HepG2 (cell line): ENCODE results near the gene HOXA5. TPM values are rescaled to one million over a fixed set of nuclear protein-coding genes. Genes with fewer than 3 reads are reported as not detected.

Source experiments
- ATAC-seq: fragments of 200-7000 bp; cut with Tn5 transposase; 3 replicates; pipeline ENCODE4 v1.9.1; 2020; ENCODE audit warnings: mild to moderate bottlenecking, moderate library complexity
- BruUV-seq: library from RNA; stranded (reverse); fragments of 400-500 nt; replicated peaks from 2 replicates; lab custom pipeline; 2021; lab: Mats Ljungman, UMichigan
- CTCF ChIA-PET: fragments of 300-600 bp; formaldehyde crosslinking; extraction: SDS; loops from one replicate; lab custom pipeline; 2021; ENCODE audit warnings: low total read pairs, inconsistent platforms, low intra/inter-chr PET ratio; lab: Yijun Ruan, JAX
- POLR2A ChIA-PET: fragments of 350-600 bp; sonication (Branson Sonifier 250); formaldehyde crosslinking; loops from one replicate; lab custom pipeline; 2020; ENCODE audit warnings: antibody characterized with exemption, inconsistent platforms; lab: Yijun Ruan, JAX
- DNase-seq: peaks from one replicate; pipeline ENCODE4 v3.0.0-alpha.2; 2015; ENCODE audit warnings: low spot score
- FAIRE-seq: peaks from 3 replicates; lab custom pipeline; 2011; peaks lifted over from hg19 to GRCh38; lab: Jason Lieb, UNC
- H2AFZ ChIP-seq: one replicate; pipeline ENCODE4 v1.6.1; 2011; ENCODE audit warnings: low read length, inconsistent platforms
- H3K27ac ChIP-seq: fragments of 300-600 bp; 3 replicates; pipeline ENCODE4 v1.8.0; 2011; ENCODE audit warnings: mixed run types, mild to moderate bottlenecking, mixed read lengths, low read length, inconsistent platforms; ENCODE audit not compliant: insufficient read depth; ENCODE audit errors: extremely low read length
- H3K27me3 ChIP-seq, 2 experiments: fragments of 200-600 bp in 1 of 2; 2 replicates in 1 of 2; 3 replicates in 1 of 2; pipeline versions ENCODE4 v1.6.0 to v1.8.0; 2011; ENCODE audit warnings: low read length in 2 of 2, mild to moderate bottlenecking in 2 of 2, moderate library complexity in 2 of 2, inconsistent platforms in 1 of 2; ENCODE audit not compliant: insufficient read depth in 2 of 2, control insufficient read depth in 1 of 2
- H3K36me3 ChIP-seq, 2 experiments: fragments of 200-600 bp in 1 of 2; replicated peaks in 1 of 2; 2 replicates in 1 of 2; 3 replicates in 1 of 2; pipeline versions ENCODE4 v1.5.1 to v1.8.0; 2011; ENCODE audit warnings: low read length in 2 of 2, inconsistent platforms in 1 of 2; ENCODE audit not compliant: insufficient read depth in 2 of 2, control insufficient read depth in 1 of 2
- H3K4me1 ChIP-seq: 2 replicates; pipeline ENCODE4 v1.5.1; 2012; ENCODE audit warnings: low read length, inconsistent platforms; ENCODE audit not compliant: insufficient read depth
- H3K4me2 ChIP-seq: 2 replicates; pipeline ENCODE4 v1.6.0; 2011; ENCODE audit warnings: low read depth, low read length, inconsistent platforms
- H3K4me3 ChIP-seq, 3 experiments: fragments of 200-600 bp in 1 of 3; sonication (generic), shearing (Covaris generic) in 1 of 3; replicated peaks in 1 of 3; 2 replicates each; pipeline ENCODE4 v1.5.1; 2011 to 2016; ENCODE audit warnings: low read length in 3 of 3, inconsistent platforms in 2 of 3, low read depth in 2 of 3, mild to moderate bottlenecking in 2 of 3, control low read depth in 1 of 3, mixed read lengths in 1 of 3; ENCODE audit not compliant: insufficient read depth in 1 of 3
- H3K79me2 ChIP-seq: one replicate; pipeline ENCODE4 v1.6.1; 2011; ENCODE audit warnings: low read length, inconsistent platforms; ENCODE audit not compliant: insufficient read depth
- H3K9ac ChIP-seq: 2 replicates; pipeline ENCODE4 v1.6.0; 2011; ENCODE audit warnings: mild to moderate bottlenecking, low read depth, low read length, inconsistent platforms; ENCODE audit not compliant: insufficient read depth
- H3K9me3 ChIP-seq: 2 replicates; pipeline ENCODE4 v1.5.1; 2012; ENCODE audit warnings: mild to moderate bottlenecking, low read length
- H4K20me1 ChIP-seq: 2 replicates; pipeline ENCODE4 v1.6.0; 2011; ENCODE audit warnings: inconsistent platforms, mild to moderate bottlenecking, low read length, moderate library complexity; ENCODE audit not compliant: insufficient read depth
- CREM ChIP-seq, 2 experiments: sonication (generic) in 1 of 2; formaldehyde crosslinking in 1 of 2; IDR thresholded peaks; 2 replicates each; pipeline versions ENCODE4 v1.4.0 to v1.6.1; 2016 to 2020; ENCODE audit warnings: antibody characterized with exemption in 1 of 2, mild to moderate bottlenecking in 1 of 2, missing genetic modification reagents in 1 of 2
- MEIS1 ChIP-seq: sonication (generic); formaldehyde crosslinking; IDR thresholded peaks from 2 replicates; pipeline ENCODE4 v1.9.0; 2021; ENCODE audit warnings: mild to moderate bottlenecking, missing genetic modification reagents, moderate library complexity, borderline replicate concordance
- SRSF4 ChIP-seq: fragments of 200-400 bp; formaldehyde crosslinking; IDR thresholded peaks from one replicate; pipeline ENCODE4 v1.6.1; 2018; ENCODE audit warnings: mild to moderate bottlenecking, low read depth, low read length, moderate library complexity; ENCODE audit not compliant: poor library complexity, severe bottlenecking
- SRY ChIP-seq: sonication (generic); formaldehyde crosslinking; IDR thresholded peaks from 2 replicates; pipeline ENCODE4 v1.8.0; 2022; ENCODE audit warnings: mild to moderate bottlenecking, missing genetic modification reagents
- ZEB1 ChIP-seq: IDR thresholded peaks from 2 replicates; pipeline ENCODE4 v1.6.1; 2012; ENCODE audit warnings: mild to moderate bottlenecking, low read depth, inconsistent platforms; ENCODE audit not compliant: insufficient replicate concordance
- ZIK1 ChIP-seq: sonication (generic); formaldehyde crosslinking; IDR thresholded peaks from 2 replicates; pipeline ENCODE4 v1.5.0; 2020; ENCODE audit warnings: mild to moderate bottlenecking, low read depth, missing genetic modification reagents, borderline replicate concordance
- ZNF44 ChIP-seq: sonication (generic); formaldehyde crosslinking; IDR thresholded peaks from 2 replicates; pipeline ENCODE4 v1.5.1; 2020; ENCODE audit warnings: mild to moderate bottlenecking, missing genetic modification reagents
- ZSCAN20 ChIP-seq: sonication (generic); formaldehyde crosslinking; IDR thresholded peaks from 2 replicates; pipeline ENCODE4 v1.4.0; 2020; ENCODE audit warnings: missing genetic modification reagents, mild to moderate bottlenecking, borderline replicate concordance
- WGBS: methylation state at CpG from one replicate; pipeline ENCODE4 v1.1.6; 2017; ENCODE audit warnings: low lambda C conversion rate; 5-methylcytosine and 5-hydroxymethylcytosine counted together
- in situ Hi-C: cut with HindIII; loops from 2 replicates; pipeline ENCODE4 v1.10.0; 2017; ENCODE audit warnings: low pct_unique_long_range_greater_than_20kb; ENCODE audit not compliant: extremely low pct_ligation_motif_present
- intact Hi-C: fragments of 100-400 bp; cut with micrococcal nuclease; formaldehyde crosslinking; loops from one replicate; pipeline ENCODE4 v1.10.0; 2022; ENCODE audit not compliant: unreplicated experiment
- polyA plus RNA-seq, 8 experiments: library from polyadenylated mRNA; depleted of rRNA in 3 of 8; stranded (reverse) in 7 of 8; unstranded in 1 of 8; fragments of >200 nt; fragmentation: Illumina TruSeq in 4 of 8; extraction: Trizol in 4 of 8; gene quantifications; 2 replicates each; pipeline versions ENCODE4 v1.2.1 to v1.2.3, GENCODE V29; 2011 to 2016; ENCODE audit warnings: low read depth in 4 of 8, missing spikeins in 1 of 8, mixed read lengths in 1 of 8; ENCODE audit not compliant: insufficient read depth in 1 of 8
- total RNA-seq, 5 experiments: library from RNA; depleted of rRNA; stranded (reverse); fragments of >200 nt; fragmentation: Illumina TruSeq; extraction: Trizol; gene quantifications; 2 replicates each; pipeline ENCODE4 v1.2.3, GENCODE V29; 2016; ENCODE audit warnings: low read depth in 1 of 5
- TF ChIP-seq, protein P1 (sequence below): sonication (generic); formaldehyde crosslinking; IDR thresholded peaks from 2 replicates; pipeline ENCODE4 v1.4.0; 2020; ENCODE audit warnings: mild to moderate bottlenecking, missing genetic modification reagents
- TF ChIP-seq, protein P2 (sequence below): IDR thresholded peaks from 2 replicates; pipeline ENCODE4 v1.6.1; 2018; ENCODE audit warnings: missing genetic modification reagents

Gene HOXA5
- total and polyA plus RNA-seq, 2 of the 13 experiments (the other 11 are each of a cell fraction or from before 2014, with no cell fraction given), result 3.2 to 3.6 TPM

DNA sequence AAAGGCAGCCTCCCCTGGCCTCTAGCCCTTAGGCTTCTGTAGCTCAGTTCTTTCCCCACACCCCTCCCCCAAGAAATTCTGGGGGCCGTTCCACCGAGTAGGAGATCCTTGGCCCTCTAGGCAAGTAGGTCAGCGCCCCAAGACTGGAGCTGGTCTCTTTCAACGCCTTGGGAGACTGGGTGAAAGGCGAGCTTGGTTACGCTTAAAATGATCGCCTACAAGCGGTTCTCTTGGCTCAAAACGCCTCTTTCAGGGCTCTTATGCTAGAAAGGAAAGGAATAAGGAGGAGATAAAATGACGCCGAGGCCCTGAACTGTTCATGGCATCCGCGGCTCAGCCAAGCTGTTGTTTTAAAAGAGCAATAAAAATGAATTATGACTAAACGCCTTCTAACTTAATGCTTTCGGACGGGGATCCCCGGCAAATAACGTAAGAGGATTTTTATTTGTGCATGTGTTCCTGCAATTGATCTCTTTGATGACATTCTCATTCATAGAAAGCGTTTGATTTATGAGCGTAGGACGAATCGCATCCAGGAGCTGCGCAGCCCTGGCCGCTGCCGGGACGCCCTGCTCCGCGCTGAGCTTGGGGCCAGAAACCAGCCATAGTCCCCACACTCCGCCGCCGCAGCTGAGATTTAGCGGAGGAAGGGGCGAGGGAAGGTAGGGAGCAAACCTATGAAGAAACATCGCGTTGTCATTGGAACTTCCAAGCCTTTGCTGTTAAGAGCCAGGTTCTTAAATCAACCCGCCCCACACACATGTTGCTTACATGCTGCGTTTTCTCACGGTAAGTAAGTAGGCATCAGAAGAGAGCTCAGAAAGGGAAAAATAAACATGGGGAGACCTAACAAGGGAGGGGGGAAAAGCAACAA, 44.7 kb downstream of the HOXA5 start (continued):
- TF ChIP-seq SRSF4 (no peak), ZIK1 (no peak)
- TF ChIP-seq, all 625 proteins: peak for 0

DNA sequence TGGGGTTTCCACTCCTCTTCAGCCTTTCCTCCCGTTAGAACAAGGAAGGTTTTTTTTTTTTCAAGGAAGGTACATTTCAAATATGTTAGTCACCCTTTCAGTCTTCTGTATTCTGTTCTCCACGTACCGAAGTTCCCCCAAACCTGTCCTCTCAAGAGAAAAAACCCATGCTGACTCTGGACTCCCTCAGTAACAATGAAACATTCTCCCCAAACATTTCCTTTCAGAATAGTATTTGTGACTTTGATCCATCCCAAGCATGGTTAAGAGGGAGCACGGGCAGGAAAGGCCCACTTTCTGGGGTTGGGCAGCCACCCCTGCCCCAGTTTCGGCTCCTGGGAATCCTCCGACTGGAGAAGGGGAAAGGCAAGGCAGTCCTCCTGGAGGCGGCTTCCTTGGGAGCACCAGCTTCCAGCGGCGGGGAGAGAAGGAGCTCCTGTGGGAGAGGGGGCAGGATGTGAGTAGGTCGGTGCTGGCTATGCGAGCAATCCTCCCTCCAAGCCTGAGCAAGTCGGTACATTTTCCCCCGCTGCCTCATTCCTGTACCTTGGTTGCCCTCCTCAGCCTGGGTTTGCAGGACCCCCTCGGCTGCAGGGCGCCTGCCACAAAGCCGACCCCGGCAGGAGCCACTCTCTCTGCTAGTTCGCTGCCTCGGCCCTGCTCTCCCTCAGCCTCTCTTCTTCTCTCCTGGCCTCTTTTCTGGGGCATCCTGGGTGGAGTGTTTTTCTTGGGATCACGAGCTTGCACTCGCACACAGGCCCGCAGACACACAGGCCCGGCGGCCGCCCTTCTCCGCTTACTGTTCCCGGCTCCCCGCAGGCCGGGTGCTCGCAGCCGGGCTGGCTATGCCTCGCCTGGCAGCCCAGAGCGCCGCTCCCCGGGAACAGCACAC, 45.5 kb downstream of the HOXA5 start:
- no peak overlapping the region for H2AFZ ChIP-seq
- CTCF ChIA-PET, result no interaction called here
- DNase-seq, result no peak
- H3K4me1 ChIP-seq, result peaks cover 12% of the 10 kb centered on the region; the same call in 1 of the 2 replicates
- peak overlapping the region; percentile 78; the same call in 1 of the 2 replicates for H3K4me2 ChIP-seq
- H4K20me1 ChIP-seq, result no peaks in the 10 kb centered on the region
- no peaks in the 10 kb centered on the region for H3K36me3 ChIP-seq
- no peak for FAIRE-seq
- in situ Hi-C loops, result no loop called here
- no peaks in the 10 kb centered on the region for H3K9me3 ChIP-seq
- BruUV-seq, result no TSS peak
- intact Hi-C loops, result no loop called here
- no peak overlapping the region for H3K27ac ChIP-seq
- H3K79me2 ChIP-seq, result no peaks in the 10 kb centered on the region
- WGBS, result 85% methylated on average over 34 of the region's 35 CpGs
- H3K9ac ChIP-seq, result no peak overlapping the region
- ATAC-seq, result no peak
- H3K27me3 ChIP-seq, result no peaks in the 10 kb centered on the region
- no peak overlapping the region for H3K4me3 ChIP-seq
- POLR2A ChIA-PET, result interaction anchor here (1.6 kb wide), 1 partner anchor 24 kb away, joined by 9 read pairs; no protein-coding TSS in a partner anchor
- TF ChIP-seq, protein P1, sequence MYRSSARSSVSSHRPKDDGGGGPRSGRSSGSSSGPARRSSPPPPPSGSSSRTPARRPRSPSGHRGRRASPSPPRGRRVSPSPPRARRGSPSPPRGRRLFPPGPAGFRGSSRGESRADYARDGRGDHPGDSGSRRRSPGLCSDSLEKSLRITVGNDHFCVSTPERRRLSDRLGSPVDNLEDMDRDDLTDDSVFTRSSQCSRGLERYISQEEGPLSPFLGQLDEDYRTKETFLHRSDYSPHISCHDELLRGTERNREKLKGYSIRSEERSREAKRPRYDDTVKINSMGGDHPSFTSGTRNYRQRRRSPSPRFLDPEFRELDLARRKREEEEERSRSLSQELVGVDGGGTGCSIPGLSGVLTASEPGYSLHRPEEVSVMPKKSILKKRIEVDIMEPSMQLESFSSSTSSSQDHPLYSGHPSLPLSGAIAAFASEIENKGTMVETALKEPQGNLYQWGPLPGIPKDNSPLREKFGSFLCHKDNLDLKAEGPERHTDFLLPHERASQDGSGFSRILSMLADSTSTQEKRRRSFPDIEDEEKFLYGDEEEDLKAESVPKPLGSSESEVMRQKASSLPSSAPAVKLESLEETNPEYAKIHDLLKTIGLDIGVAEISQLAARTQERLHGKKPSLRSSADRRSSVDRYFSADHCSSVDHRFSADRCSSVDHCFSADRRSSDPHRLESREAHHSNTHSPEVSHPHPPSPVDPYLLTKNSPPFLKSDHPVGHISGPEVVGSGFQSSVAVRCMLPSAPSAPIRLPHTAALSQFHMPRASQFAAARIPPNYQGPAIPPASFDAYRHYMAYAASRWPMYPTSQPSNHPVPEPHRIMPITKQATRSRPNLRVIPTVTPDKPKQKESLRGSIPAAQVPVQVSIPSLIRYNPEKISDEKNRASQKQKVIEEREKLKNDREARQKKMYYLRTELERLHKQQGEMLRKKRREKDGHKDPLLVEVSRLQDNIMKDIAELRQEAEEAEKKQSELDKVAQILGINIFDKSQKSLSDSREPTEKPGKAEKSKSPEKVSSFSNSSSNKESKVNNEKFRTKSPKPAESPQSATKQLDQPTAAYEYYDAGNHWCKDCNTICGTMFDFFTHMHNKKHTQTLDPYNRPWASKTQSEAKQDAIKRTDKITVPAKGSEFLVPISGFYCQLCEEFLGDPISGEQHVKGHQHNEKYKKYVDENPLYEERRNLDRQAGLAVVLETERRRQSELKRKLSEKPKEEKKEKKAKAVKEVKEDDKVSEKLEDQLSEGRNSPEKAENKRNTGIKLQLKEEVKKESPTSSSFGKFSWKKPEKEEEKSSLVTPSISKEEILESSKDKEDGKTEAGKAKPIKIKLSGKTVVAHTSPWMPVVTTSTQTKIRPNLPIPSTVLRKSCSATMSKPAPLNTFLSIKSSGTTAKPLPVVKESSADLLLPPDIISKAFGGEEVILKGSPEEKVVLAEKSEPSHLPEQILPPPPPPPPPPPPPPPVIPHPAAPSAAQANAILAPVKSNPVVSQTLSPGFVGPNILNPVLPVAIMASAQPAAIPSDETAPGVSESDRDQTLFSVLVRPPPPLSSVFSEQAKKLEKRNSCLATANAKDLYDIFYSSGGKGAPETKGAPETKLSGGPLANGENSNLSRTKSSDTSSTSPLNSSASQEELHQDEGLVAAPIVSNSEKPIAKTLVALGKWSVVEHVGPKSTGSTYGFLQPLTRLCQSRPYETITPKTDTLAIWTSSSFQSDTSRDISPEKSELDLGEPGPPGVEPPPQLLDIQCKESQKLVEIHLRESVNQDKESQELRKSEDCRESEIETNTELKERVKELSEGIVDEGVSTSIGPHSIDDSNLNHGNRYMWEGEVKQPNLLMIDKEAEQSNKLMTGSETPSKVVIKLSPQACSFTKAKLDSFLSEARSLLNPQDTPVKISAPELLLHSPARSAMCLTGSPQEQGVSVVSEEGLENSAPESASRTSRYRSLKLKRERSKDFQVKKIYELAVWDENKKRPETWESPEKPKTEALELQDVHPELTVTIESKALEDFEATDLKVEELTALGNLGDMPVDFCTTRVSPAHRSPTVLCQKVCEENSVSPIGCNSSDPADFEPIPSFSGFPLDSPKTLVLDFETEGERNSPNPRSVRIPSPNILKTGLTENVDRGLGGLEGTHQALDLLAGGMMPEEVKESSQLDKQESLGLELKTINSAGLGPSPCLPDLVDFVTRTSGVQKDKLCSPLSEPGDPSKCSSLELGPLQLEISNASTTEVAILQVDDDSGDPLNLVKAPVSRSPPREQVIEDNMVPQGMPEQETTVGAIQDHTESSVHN (CRISPR knock-in tag), result no peak
- TF ChIP-seq ZEB1 (no peak), ZNF44 (CRISPR knock-in tag) (no peak), SRY (CRISPR knock-in tag) (no peak), CREM (IDR thresholded peaks at IDR 0.05) (no peak), CREM (CRISPR knock-in tag; IDR thresholded peaks at IDR 0.05) (no peak), ZSCAN20 (no peak), MEIS1 (no peak)
- TF ChIP-seq, protein P2, sequence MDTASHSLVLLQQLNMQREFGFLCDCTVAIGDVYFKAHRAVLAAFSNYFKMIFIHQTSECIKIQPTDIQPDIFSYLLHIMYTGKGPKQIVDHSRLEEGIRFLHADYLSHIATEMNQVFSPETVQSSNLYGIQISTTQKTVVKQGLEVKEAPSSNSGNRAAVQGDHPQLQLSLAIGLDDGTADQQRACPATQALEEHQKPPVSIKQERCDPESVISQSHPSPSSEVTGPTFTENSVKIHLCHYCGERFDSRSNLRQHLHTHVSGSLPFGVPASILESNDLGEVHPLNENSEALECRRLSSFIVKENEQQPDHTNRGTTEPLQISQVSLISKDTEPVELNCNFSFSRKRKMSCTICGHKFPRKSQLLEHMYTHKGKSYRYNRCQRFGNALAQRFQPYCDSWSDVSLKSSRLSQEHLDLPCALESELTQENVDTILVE, result no peak
